ENCODE data around the gene MAGI3. TPM values are rescaled to one million over a fixed set of nuclear protein-coding genes. Genes with fewer than 3 reads are reported as not detected.
A peak's percentile ranks its signal among the peaks of the same experiment; 100 is the strongest.

MAGI3 gene
- total RNA-seq, 1 experiment from 2014 or later = 27.6 TPM

DNA sequence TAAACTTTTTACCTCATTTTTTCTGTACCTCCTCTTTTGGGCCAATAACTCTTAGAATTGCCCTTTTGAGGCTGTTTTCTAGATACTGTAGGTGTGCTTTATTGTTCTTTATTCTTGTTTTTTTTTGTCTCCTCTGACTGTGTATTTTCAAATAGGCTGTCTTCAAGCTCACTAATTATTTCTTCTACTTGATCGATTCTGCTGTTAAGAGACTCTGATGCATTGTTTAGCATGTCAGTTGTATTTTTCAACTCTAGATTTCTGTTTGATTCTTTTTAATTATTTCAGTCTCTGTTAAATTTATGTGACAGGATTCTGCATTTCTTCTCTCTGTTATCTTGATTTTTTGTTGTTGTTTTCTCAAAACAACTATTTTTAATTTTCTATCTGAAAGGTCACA is 238.7 kb downstream of the MAGI3 start:
- BruUV-seq (replicated peaks) = no TSS peak
- Mint-ChIP-seq H3K27me3 (ENCODE audit: insufficient read depth, unreplicated experiment) (no peaks in the 10 kb centered on the region), H3K27ac (ENCODE audit: unreplicated experiment) (peak overlapping the region; percentile 57), H3K4me1 (ENCODE audit: low read depth, unreplicated experiment) (no peaks in the 10 kb centered on the region), H3K4me3 (ENCODE audit: unreplicated experiment) (no peak overlapping the region), H3K9me3 (ENCODE audit: unreplicated experiment) (peaks cover 21% of the 10 kb centered on the region), H3K36me3 (ENCODE audit: insufficient read depth, unreplicated experiment) (peaks cover 16% of the 10 kb centered on the region)
- intact Hi-C loops (cut with micrococcal nuclease; ENCODE audit: unreplicated experiment) = no loop called here
- TF ChIP-seq, protein P1, sequence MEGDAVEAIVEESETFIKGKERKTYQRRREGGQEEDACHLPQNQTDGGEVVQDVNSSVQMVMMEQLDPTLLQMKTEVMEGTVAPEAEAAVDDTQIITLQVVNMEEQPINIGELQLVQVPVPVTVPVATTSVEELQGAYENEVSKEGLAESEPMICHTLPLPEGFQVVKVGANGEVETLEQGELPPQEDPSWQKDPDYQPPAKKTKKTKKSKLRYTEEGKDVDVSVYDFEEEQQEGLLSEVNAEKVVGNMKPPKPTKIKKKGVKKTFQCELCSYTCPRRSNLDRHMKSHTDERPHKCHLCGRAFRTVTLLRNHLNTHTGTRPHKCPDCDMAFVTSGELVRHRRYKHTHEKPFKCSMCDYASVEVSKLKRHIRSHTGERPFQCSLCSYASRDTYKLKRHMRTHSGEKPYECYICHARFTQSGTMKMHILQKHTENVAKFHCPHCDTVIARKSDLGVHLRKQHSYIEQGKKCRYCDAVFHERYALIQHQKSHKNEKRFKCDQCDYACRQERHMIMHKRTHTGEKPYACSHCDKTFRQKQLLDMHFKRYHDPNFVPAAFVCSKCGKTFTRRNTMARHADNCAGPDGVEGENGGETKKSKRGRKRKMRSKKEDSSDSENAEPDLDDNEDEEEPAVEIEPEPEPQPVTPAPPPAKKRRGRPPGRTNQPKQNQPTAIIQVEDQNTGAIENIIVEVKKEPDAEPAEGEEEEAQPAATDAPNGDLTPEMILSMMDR (IDR thresholded peaks at IDR 0.05; ENCODE audit: insufficient read depth in 1 of 2, low read depth in 1 of 2, low read length in 1 of 2, severe bottlenecking in 1 of 2, unreplicated experiment in 1 of 2) = no peak
- no peaks in the 10 kb centered on the region for H3K27me3 ChIP-seq (replicated peaks; ENCODE audit: control insufficient read depth, insufficient read depth, low read length)
- no peak overlapping the region for H3K4me3 ChIP-seq (ENCODE audit: low read depth, low read length)
- ChIA-PET POLR2A (no interaction called here), CTCF (no interaction called here)
- no peaks in the 10 kb centered on the region for H3K4me1 ChIP-seq
- DNase-seq = no peak
- no peaks in the 10 kb centered on the region for H3K9me3 ChIP-seq
- H3K36me3 ChIP-seq (ENCODE audit: control insufficient read depth, insufficient read depth, low read length) = no peaks in the 10 kb centered on the region

- TF ChIP-seq, protein P1 (IDR thresholded peaks at IDR 0.05; ENCODE audit: insufficient read depth in 1 of 2, low read depth in 1 of 2, low read length in 1 of 2, severe bottlenecking in 1 of 2, unreplicated experiment in 1 of 2) = no peak
- DNase-seq = no peak
- Mint-ChIP-seq H3K27me3 (ENCODE audit: insufficient read depth, unreplicated experiment) (no peaks in the 10 kb centered on the region), H3K36me3 (ENCODE audit: insufficient read depth, unreplicated experiment) (peaks cover 16% of the 10 kb centered on the region), H3K27ac (ENCODE audit: unreplicated experiment) (no peak overlapping the region), H3K4me3 (ENCODE audit: unreplicated experiment) (no peak overlapping the region), H3K9me3 (ENCODE audit: unreplicated experiment) (peaks cover 21% of the 10 kb centered on the region), H3K4me1 (ENCODE audit: low read depth, unreplicated experiment) (no peaks in the 10 kb centered on the region)
- ChIA-PET POLR2A (no interaction called here), CTCF (no interaction called here)
- H3K4me1 ChIP-seq = no peaks in the 10 kb centered on the region
- BruUV-seq (replicated peaks) = no TSS peak
- no peaks in the 10 kb centered on the region for H3K27me3 ChIP-seq (replicated peaks; ENCODE audit: control insufficient read depth, insufficient read depth, low read length)
- H3K4me3 ChIP-seq (ENCODE audit: low read depth, low read length) = no peak overlapping the region
- intact Hi-C loops (cut with micrococcal nuclease; ENCODE audit: unreplicated experiment) = no loop called here
- H3K9me3 ChIP-seq = no peaks in the 10 kb centered on the region
- H3K36me3 ChIP-seq (ENCODE audit: control insufficient read depth, insufficient read depth, low read length) = no peaks in the 10 kb centered on the region
Observed at GRCh38 chr1:113630340-113631327, 240.3 kb downstream of the MAGI3 start.

GRCh38 chr1:113641396-113641795 is 251.1 kb downstream of the MAGI3 start:
- Histone ChIP-seq H3K36me3 (ENCODE audit: control insufficient read depth, insufficient read depth, low read length) (no peaks in the 10 kb centered on the region), H3K4me3 (ENCODE audit: low read depth, low read length) (no peak overlapping the region), H3K4me1 (no peaks in the 10 kb centered on the region), H3K27me3 (replicated peaks; ENCODE audit: control insufficient read depth, insufficient read depth, low read length) (no peaks in the 10 kb centered on the region), H3K9me3 (no peaks in the 10 kb centered on the region)
- TF ChIP-seq, protein P1 (IDR thresholded peaks at IDR 0.05; ENCODE audit: insufficient read depth in 1 of 2, low read depth in 1 of 2, low read length in 1 of 2, severe bottlenecking in 1 of 2, unreplicated experiment in 1 of 2) = no peak
- POLR2A ChIA-PET = no interaction called here
- no TSS peak for BruUV-seq (replicated peaks)
- no peaks in the 10 kb centered on the region for H3K9me3 Mint-ChIP-seq (ENCODE audit: unreplicated experiment)
- no peak overlapping the region for H3K27ac Mint-ChIP-seq (ENCODE audit: unreplicated experiment)
- no peaks in the 10 kb centered on the region for H3K27me3 Mint-ChIP-seq (ENCODE audit: insufficient read depth, unreplicated experiment)
- intact Hi-C loops (cut with micrococcal nuclease; ENCODE audit: unreplicated experiment) = no loop called here
- no peak for DNase-seq
- CTCF ChIA-PET = no interaction called here
- H3K36me3 Mint-ChIP-seq (ENCODE audit: insufficient read depth, unreplicated experiment) = peaks cover 22% of the 10 kb centered on the region
- no peaks in the 10 kb centered on the region for H3K4me1 Mint-ChIP-seq (ENCODE audit: low read depth, unreplicated experiment)
- H3K4me3 Mint-ChIP-seq (ENCODE audit: unreplicated experiment) = no peak overlapping the region
